HepG2 (cell line): ENCODE measurements around the gene SCYGR8. TPM values are rescaled to one million over a fixed set of nuclear protein-coding genes. Genes with fewer than 3 reads are reported as not detected.

Experiments
- CBFB ChIP-seq: sonication (generic); formaldehyde crosslinking; IDR thresholded peaks from 2 replicates; pipeline ENCODE4 v1.4.0; 2020; ENCODE audit warnings: missing genetic modification reagents
- FOSL2 ChIP-seq: sonication (generic); formaldehyde crosslinking; IDR thresholded peaks from 2 replicates; pipeline ENCODE4 v1.4.0; 2020; ENCODE audit warnings: missing genetic modification reagents
- GATAD2A ChIP-seq: IDR thresholded peaks from 2 replicates; pipeline ENCODE4 v1.6.1; 2016
- MED1 ChIP-seq: sonication (generic); formaldehyde crosslinking; IDR thresholded peaks from 2 replicates; pipeline ENCODE4 v1.4.0; 2020; ENCODE audit warnings: missing genetic modification reagents
- MIXL1 ChIP-seq: IDR thresholded peaks from 2 replicates; pipeline ENCODE4 v1.6.1; 2016
- POGZ ChIP-seq: sonication (generic); formaldehyde crosslinking; IDR thresholded peaks from 2 replicates; pipeline ENCODE4 v1.4.0; 2020; ENCODE audit warnings: mild to moderate bottlenecking, missing genetic modification reagents
- RXRB ChIP-seq: IDR thresholded peaks from 2 replicates; pipeline ENCODE4 v1.6.1; 2016; ENCODE audit warnings: borderline replicate concordance, missing genetic modification reagents, missing compliant biosample characterization
- SAP130 ChIP-seq: IDR thresholded peaks from 2 replicates; pipeline ENCODE4 v1.6.1; 2016; ENCODE audit warnings: low read depth
- SIX1 ChIP-seq: sonication (generic); formaldehyde crosslinking; IDR thresholded peaks from 2 replicates; pipeline ENCODE4 v1.4.0; 2020; ENCODE audit warnings: missing genetic modification reagents, borderline replicate concordance
- SP140L ChIP-seq: sonication (generic); formaldehyde crosslinking; IDR thresholded peaks from 2 replicates; pipeline ENCODE4 v1.4.0; 2020; ENCODE audit warnings: missing genetic modification reagents, borderline replicate concordance
- TBX3 ChIP-seq: fragments of 450-650 bp; IDR thresholded peaks from 2 replicates; pipeline ENCODE4 v1.6.1; 2017; ENCODE audit warnings: antibody characterized with exemption, mild to moderate bottlenecking, inconsistent platforms, borderline replicate concordance
- TEAD3 ChIP-seq: optimal IDR thresholded peaks from 2 replicates; pipeline ENCODE3; 2016; ENCODE audit warnings: borderline replicate concordance
- XRCC5 ChIP-seq: fragments of 200-400 bp; formaldehyde crosslinking; optimal IDR thresholded peaks from 2 replicates; pipeline ENCODE3; 2017; ENCODE audit warnings: mild to moderate bottlenecking, low read length
- ZFYVE20 ChIP-seq: sonication (generic); formaldehyde crosslinking; IDR thresholded peaks from 2 replicates; pipeline ENCODE4 v1.8.0; 2023; ENCODE audit warnings: low read depth, mild to moderate bottlenecking, moderate library complexity, missing genetic modification reagents, borderline replicate concordance
- ZMYM4 ChIP-seq: sonication (generic); formaldehyde crosslinking; IDR thresholded peaks from 2 replicates; pipeline ENCODE4 v1.8.1; 2023; ENCODE audit warnings: mild to moderate bottlenecking, missing genetic modification reagents
- ZNF124 ChIP-seq: sonication (generic); formaldehyde crosslinking; IDR thresholded peaks from 2 replicates; pipeline ENCODE4 v1.4.0; 2020; ENCODE audit warnings: missing genetic modification reagents
- ZNF143 ChIP-seq: sonication (generic); formaldehyde crosslinking; IDR thresholded peaks from 2 replicates; pipeline ENCODE4 v1.4.0; 2020; ENCODE audit warnings: missing genetic modification reagents
- ZNF574 ChIP-seq: sonication (generic); formaldehyde crosslinking; IDR thresholded peaks from 2 replicates; pipeline ENCODE4 v1.4.0; 2020; ENCODE audit warnings: missing genetic modification reagents
- polyA plus RNA-seq, 8 experiments: library from polyadenylated mRNA; depleted of rRNA in 3 of 8; stranded (reverse) in 7 of 8; unstranded in 1 of 8; fragments of >200 nt; fragmentation: Illumina TruSeq in 4 of 8; extraction: Trizol in 4 of 8; gene quantifications; 2 replicates each; pipeline versions ENCODE4 v1.2.1 to v1.2.3, GENCODE V29; 2011 to 2016; ENCODE audit warnings: low read depth in 4 of 8, missing spikeins in 1 of 8, mixed read lengths in 1 of 8; ENCODE audit not compliant: insufficient read depth in 1 of 8
- total RNA-seq, 5 experiments: library from RNA; depleted of rRNA; stranded (reverse); fragments of >200 nt; fragmentation: Illumina TruSeq; extraction: Trizol; gene quantifications; 2 replicates each; pipeline ENCODE4 v1.2.3, GENCODE V29; 2016; ENCODE audit warnings: low read depth in 1 of 5
- TF ChIP-seq, protein P1 (sequence below): sonication (generic); formaldehyde crosslinking; IDR thresholded peaks from 2 replicates; pipeline ENCODE4 v1.4.0; 2020; ENCODE audit warnings: missing genetic modification reagents
- TF ChIP-seq, protein P2 (sequence below): sonication (generic); formaldehyde crosslinking; IDR thresholded peaks from 2 replicates; pipeline ENCODE4 v1.5.0; 2020; ENCODE audit warnings: missing genetic modification reagents
- TF ChIP-seq, protein P3 (sequence below): sonication (generic); formaldehyde crosslinking; IDR thresholded peaks from 2 replicates; pipeline ENCODE4 v1.5.1; 2020; ENCODE audit warnings: missing genetic modification reagents, mild to moderate bottlenecking, borderline replicate concordance
- TF ChIP-seq, protein P4 (sequence below), 2 experiments: sonication (generic) in 1 of 2; formaldehyde crosslinking in 1 of 2; IDR thresholded peaks; 2 replicates each; pipeline versions ENCODE4 v1.4.0 to v1.6.1; 2018 to 2020; ENCODE audit warnings: missing genetic modification reagents in 2 of 2, borderline replicate concordance in 1 of 2, low read depth in 1 of 2, mild to moderate bottlenecking in 1 of 2, missing biosample characterization in 1 of 2

The SCYGR8 gene
- total and polyA plus RNA-seq, 2 of the 13 experiments (the other 11 are each of a cell fraction or from before 2014, with no cell fraction given) = not detected

DNA sequence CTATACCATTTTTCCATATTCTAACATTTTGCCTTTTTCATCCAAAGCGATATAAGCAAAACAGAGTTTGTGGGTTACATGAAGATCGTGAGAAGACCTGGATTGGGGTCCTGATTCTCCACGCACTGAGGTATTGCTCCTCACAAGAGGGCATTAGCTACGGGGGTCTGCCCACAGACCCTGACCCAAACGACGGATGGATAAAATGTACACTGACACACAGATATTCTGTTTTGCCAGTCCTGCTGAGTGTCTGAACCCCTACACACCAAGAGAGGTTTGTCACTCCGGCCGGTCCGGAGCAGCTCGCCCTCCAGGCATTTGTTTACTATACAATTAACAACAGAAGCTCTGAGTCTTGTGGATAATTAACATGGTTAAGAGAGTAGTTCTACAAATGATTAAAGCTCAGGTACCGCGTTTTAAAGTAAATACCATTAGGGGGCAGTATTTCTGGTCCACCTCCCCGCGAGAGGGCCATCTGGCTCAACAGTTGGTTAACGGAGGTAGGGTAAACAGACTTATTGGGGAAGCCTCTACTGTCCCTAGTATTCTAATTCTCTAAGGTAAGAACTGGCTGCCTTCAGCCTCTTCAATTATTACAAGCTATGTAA is 28.4 kb downstream of the SCYGR8 start (continued):
- TF ChIP-seq TBX3 = no peak
- TF ChIP-seq CBFB = 0 out of 2 replicates have a peak, but pooled peaks have one; percentile 27
- TF ChIP-seq MED1 (CRISPR knock-in tag) = peak; percentile 59
- TF ChIP-seq ZNF143 (CRISPR knock-in tag) = no peak
- 0 out of 2 replicates have a peak, but pooled peaks have one; percentile 32 for TF ChIP-seq SAP130 (CRISPR knock-in tag)
- TF ChIP-seq TEAD3 (CRISPR knock-in tag) = peak; percentile 78
- 0 out of 2 replicates have a peak, but pooled peaks have one; percentile 30 for TF ChIP-seq SP140L (CRISPR knock-in tag)
- peak; percentile 31; the same call in 1 of the 2 replicates for TF ChIP-seq ZNF574 (CRISPR knock-in tag)
- 0 out of 2 replicates have a peak, but pooled peaks have one; percentile 37 for TF ChIP-seq POGZ
- peak; percentile 48; the same call in 1 of the 2 replicates for TF ChIP-seq GATAD2A (CRISPR knock-in tag)
- TF ChIP-seq ZFYVE20 (CRISPR knock-in tag) = no peak
- peak; percentile 93 for TF ChIP-seq MIXL1
- peak; percentile 56 for TF ChIP-seq FOSL2 (CRISPR knock-in tag)
- TF ChIP-seq, protein P1, sequence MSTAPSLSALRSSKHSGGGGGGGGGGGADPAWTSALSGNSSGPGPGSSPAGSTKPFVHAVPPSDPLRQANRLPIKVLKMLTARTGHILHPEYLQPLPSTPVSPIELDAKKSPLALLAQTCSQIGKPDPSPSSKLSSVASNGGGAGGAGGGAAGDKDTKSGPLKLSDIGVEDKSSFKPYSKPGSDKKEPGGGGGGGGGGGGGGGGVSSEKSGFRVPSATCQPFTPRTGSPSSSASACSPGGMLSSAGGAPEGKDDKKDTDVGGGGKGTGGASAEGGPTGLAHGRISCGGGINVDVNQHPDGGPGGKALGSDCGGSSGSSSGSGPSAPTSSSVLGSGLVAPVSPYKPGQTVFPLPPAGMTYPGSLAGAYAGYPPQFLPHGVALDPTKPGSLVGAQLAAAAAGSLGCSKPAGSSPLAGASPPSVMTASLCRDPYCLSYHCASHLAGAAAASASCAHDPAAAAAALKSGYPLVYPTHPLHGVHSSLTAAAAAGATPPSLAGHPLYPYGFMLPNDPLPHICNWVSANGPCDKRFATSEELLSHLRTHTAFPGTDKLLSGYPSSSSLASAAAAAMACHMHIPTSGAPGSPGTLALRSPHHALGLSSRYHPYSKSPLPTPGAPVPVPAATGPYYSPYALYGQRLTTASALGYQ (CRISPR knock-in tag) = no peak
- TF ChIP-seq XRCC5 = peak; percentile 24
- TF ChIP-seq, protein P2, sequence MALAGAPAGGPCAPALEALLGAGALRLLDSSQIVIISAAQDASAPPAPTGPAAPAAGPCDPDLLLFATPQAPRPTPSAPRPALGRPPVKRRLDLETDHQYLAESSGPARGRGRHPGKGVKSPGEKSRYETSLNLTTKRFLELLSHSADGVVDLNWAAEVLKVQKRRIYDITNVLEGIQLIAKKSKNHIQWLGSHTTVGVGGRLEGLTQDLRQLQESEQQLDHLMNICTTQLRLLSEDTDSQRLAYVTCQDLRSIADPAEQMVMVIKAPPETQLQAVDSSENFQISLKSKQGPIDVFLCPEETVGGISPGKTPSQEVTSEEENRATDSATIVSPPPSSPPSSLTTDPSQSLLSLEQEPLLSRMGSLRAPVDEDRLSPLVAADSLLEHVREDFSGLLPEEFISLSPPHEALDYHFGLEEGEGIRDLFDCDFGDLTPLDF (CRISPR knock-in tag) = no peak
- TF ChIP-seq ZNF124 (CRISPR knock-in tag) = 0 out of 2 replicates have a peak, but pooled peaks have one; percentile 35
- TF ChIP-seq RXRB (CRISPR knock-in tag) = peak; percentile 23; the same call in 1 of the 2 replicates
- TF ChIP-seq SIX1 (CRISPR knock-in tag) = peak; percentile 43; the same call in 1 of the 2 replicates
- TF ChIP-seq, protein P3, sequence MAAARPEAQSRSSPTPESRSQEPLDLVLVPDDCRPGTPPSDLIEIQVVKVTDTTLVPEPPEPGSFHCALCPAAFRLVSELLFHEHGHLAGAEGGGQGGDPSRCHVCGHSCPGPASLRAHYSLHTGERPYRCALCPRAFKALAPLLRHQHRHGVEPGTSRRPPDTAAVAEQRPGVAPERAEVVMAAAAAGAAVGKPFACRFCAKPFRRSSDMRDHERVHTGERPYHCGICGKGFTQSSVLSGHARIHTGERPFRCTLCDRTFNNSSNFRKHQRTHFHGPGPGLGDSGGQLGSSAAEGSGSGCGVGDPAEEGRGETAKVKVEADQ (CRISPR knock-in tag) = 0 out of 2 replicates have a peak, but pooled peaks have one; percentile 21
- TF ChIP-seq, protein P4, sequence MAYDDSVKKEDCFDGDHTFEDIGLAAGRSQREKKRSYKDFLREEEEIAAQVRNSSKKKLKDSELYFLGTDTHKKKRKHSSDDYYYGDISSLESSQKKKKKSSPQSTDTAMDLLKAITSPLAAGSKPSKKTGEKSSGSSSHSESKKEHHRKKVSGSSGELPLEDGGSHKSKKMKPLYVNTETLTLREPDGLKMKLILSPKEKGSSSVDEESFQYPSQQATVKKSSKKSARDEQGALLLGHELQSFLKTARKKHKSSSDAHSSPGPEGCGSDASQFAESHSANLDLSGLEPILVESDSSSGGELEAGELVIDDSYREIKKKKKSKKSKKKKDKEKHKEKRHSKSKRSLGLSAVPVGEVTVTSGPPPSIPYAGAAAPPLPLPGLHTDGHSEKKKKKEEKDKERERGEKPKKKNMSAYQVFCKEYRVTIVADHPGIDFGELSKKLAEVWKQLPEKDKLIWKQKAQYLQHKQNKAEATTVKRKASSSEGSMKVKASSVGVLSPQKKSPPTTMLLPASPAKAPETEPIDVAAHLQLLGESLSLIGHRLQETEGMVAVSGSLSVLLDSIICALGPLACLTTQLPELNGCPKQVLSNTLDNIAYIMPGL (CRISPR knock-in tag; IDR thresholded peaks at IDR 0.05; ENCODE audit: borderline replicate concordance in 1 of 2, low read depth in 1 of 2) = peak; percentile 51 to 67; a peak in 2 of 4 replicates
- TF ChIP-seq ZMYM4 (CRISPR knock-in tag) = peak; percentile 38; the same call in 1 of the 2 replicates
